SK-N-MC (cell line): ENCODE results near the gene ARFGEF2.
"Not testable (repeated sequence)": the region's sequence is repeated elsewhere in the genome, so short reads cannot be mapped to it uniquely, and the experiment has no call there.

ENCODE experiments used
- DNase-seq: peaks from one replicate; pipeline ENCODE4 v3.0.0-alpha.2; 2011; ENCODE audit warnings: low read depth, low spot score
- H3K27ac ChIP-seq: fragments of 200-600 bp; sonication (generic); 2 replicates; pipeline ENCODE4 v1.5.1; 2016; ENCODE audit warnings: mixed run types
- H3K36me3 ChIP-seq: fragments of 200-600 bp; sonication (generic); 2 replicates; pipeline ENCODE4 v1.6.1; 2017; ENCODE audit warnings: antibody characterized with exemption, low read length, mixed read lengths; ENCODE audit not compliant: insufficient read depth
- H3K4me3 ChIP-seq: fragments of 200-600 bp; sonication (generic); 2 replicates; pipeline ENCODE4 v1.5.1; 2016
- H3K9ac ChIP-seq: fragments of 200-600 bp; sonication (generic); 2 replicates; pipeline ENCODE4 v1.8.0; 2017; ENCODE audit warnings: mixed run types, mixed read lengths; ENCODE audit not compliant: insufficient read length
- H3K9me3 ChIP-seq: fragments of 200-600 bp; sonication (generic); 2 replicates; pipeline ENCODE4 v1.6.1; 2017; ENCODE audit warnings: low read depth, mild to moderate bottlenecking, antibody characterized with exemption, low read length, moderate library complexity, mixed read lengths
- EZH2 ChIP-seq: fragments of 200-600 bp; sonication (generic); IDR thresholded peaks from one replicate; pipeline ENCODE4 v1.6.1; 2017; ENCODE audit warnings: antibody characterized with exemption
- FOXP2 ChIP-seq: optimal IDR thresholded peaks from 2 replicates; pipeline ENCODE3; 2011; ENCODE audit warnings: mild to moderate bottlenecking, moderate library complexity; ENCODE audit not compliant: insufficient read depth; ENCODE audit errors: extremely low read length, control extremely low read depth
- POLR2AphosphoS5 ChIP-seq: IDR thresholded peaks from 2 replicates; pipeline ENCODE4 v1.6.1; 2012; ENCODE audit warnings: mild to moderate bottlenecking, low read depth, low read length, borderline replicate concordance

Gene ARFGEF2

GRCh38 chr20:48880981-48881657, 40.4 kb upstream of the ARFGEF2 start:
- no peak overlapping the region for H3K9ac ChIP-seq
- no peaks in the 10 kb centered on the region; the same call in 1 of the 2 replicates for H3K36me3 ChIP-seq
- no peak for DNase-seq
- H3K9me3 ChIP-seq: no peaks in the 10 kb centered on the region; the same call in 1 of the 2 replicates
- peak overlapping the region; percentile 98; the same call in 1 of the 2 replicates for H3K27ac ChIP-seq
- H3K4me3 ChIP-seq: no peak overlapping the region
- TF ChIP-seq POLR2AphosphoS5: no peak
- TF ChIP-seq EZH2: no peak

DNA sequence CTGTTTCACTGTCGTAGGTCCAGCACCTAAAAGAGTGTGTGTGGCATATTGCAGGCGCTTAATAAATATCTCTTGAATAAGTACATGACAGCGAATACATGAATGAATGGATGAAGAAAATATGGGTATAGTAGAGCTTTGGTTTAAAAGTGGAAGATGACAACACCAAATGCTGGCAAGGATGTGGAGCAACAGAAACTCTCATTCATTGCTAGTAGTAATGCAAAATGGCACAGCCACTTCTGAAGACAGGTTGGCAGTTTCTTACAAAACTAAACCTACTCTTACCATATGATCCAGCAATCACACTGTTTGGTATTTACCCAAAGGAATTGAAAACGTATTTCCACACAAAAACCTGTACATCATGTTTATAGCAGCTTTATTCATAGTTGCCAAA, 36.3 kb upstream of the ARFGEF2 start:
- H3K36me3 ChIP-seq: no peaks in the 10 kb centered on the region; the same call in 1 of the 2 replicates
- no peak overlapping the region for H3K9ac ChIP-seq
- H3K9me3 ChIP-seq: no peaks in the 10 kb centered on the region; the same call in 1 of the 2 replicates
- H3K4me3 ChIP-seq: no peak overlapping the region
- peak overlapping the region; percentile 65; the same call in 1 of the 2 replicates for H3K27ac ChIP-seq
- TF ChIP-seq FOXP2: no peak
- no peak for TF ChIP-seq EZH2
- TF ChIP-seq POLR2AphosphoS5: no peak
- no peak for DNase-seq

- peak overlapping the region; percentile 65 for H3K27ac ChIP-seq
- TF ChIP-seq EZH2 (no peak), POLR2AphosphoS5 (no peak), FOXP2 (no peak)
- no peaks in the 10 kb centered on the region; the same call in 1 of the 2 replicates for H3K36me3 ChIP-seq
- H3K9me3 ChIP-seq: no peaks in the 10 kb centered on the region; the same call in 1 of the 2 replicates
- H3K9ac ChIP-seq: no peak overlapping the region
- no peak overlapping the region for H3K4me3 ChIP-seq
- no peak for DNase-seq
Measured at GRCh38 chr20:48886194-48886593, 35.3 kb upstream of the ARFGEF2 start.

DNA sequence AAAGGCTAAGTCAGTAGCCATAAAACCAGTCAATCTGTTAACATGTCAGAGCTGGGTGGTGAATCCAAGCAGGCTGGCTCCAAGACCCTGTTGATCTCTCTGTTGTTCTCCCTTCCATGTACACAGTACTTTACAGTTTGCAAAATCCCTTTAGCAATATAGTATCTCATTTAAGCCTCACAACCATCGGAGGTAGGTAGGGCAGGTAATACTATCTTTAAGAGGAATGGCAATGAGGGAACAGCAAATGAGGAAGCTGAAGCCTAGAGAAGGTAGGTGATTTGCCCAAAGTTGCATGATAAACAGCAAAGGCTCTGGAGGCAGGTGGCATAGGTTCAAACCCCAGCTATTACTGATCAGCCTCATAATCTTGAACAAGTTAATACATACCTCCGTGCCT, 34.7 kb upstream of the ARFGEF2 start:
- no peak overlapping the region for H3K4me3 ChIP-seq
- peak overlapping the region; percentile 65 for H3K27ac ChIP-seq
- TF ChIP-seq POLR2AphosphoS5 (no peak), FOXP2 (no peak), EZH2 (no peak)
- H3K9me3 ChIP-seq: no peaks in the 10 kb centered on the region; the same call in 1 of the 2 replicates
- H3K36me3 ChIP-seq: no peaks in the 10 kb centered on the region; the same call in 1 of the 2 replicates
- DNase-seq: no peak
- no peak overlapping the region for H3K9ac ChIP-seq

- H3K9ac ChIP-seq: peak overlapping the region; percentile 57
- not testable (repeated sequence) for DNase-seq, H3K4me3 ChIP-seq
Measured at GRCh38 chr20:48888517-48888916, 33.0 kb upstream of the ARFGEF2 start.

GRCh38 chr20:48889140-48889790, 32.2 kb upstream of the ARFGEF2 start:
- no peaks in the 10 kb centered on the region; the same call in 1 of the 2 replicates for H3K36me3 ChIP-seq
- DNase-seq: no peak
- TF ChIP-seq EZH2 (no peak), POLR2AphosphoS5 (no peak), FOXP2 (no peak)
- peak overlapping the region; percentile 19; the same call in 1 of the 2 replicates for H3K4me3 ChIP-seq
- H3K27ac ChIP-seq: peak overlapping the region; percentile 99
- H3K9ac ChIP-seq: peak overlapping the region; percentile 57
- H3K9me3 ChIP-seq: no peaks in the 10 kb centered on the region; the same call in 1 of the 2 replicates

More at GRCh38 chr20:48888517-48888916, 33.0 kb upstream of the ARFGEF2 start:
- H3K9me3 ChIP-seq, H3K36me3 ChIP-seq: not testable (repeated sequence)
- peak overlapping the region; percentile 99 for H3K27ac ChIP-seq

DNA sequence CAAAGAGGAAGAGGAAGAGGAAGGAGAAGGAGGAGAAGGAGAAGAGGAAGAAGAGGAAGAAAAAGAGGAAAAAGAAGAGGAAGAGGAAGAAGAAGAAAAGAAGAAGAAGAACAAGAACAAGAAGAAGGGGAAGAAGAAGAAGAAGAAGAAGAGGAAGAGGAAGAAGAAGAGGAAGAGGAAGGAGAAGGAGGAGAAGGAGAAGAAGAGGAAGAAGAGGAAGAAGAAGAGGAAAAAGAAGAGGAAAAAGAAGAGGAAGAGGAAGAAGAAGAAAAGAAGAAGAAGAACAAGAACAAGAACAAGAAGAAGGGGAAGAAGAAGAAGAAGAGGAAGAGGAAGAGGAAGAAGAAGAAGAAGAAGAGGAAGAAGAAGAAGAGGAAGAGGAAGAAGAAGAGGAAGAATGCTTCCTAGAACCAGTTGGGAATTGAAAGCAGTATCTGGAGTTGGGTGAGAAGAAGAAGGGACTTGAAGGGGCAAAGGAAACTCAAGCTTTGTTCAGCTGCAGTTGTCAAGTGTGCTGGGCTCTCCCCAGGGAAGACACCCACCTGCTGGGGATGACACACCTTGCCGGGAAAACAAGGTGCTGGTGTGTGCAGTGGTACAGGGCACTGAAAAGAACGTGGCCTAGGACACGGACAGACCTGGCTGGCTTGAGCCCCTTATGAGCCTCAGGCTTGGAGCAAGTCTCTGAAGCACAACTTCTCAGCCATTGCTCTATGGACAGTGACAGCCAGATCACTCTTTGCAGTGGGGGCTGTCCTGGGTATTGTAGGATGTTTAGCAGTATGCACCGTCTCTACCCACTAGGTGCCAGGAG, 30.1 kb upstream of the ARFGEF2 start:
- H3K36me3 ChIP-seq: no peaks in the 10 kb centered on the region
- H3K27ac ChIP-seq: peak overlapping the region; percentile 99
- peak overlapping the region; percentile 50 for H3K4me3 ChIP-seq
- no peak for DNase-seq
- peak overlapping the region; percentile 74 for H3K9ac ChIP-seq
- TF ChIP-seq POLR2AphosphoS5 (no peak), EZH2 (no peak), FOXP2 (no peak)
- H3K9me3 ChIP-seq: no peaks in the 10 kb centered on the region

DNA sequence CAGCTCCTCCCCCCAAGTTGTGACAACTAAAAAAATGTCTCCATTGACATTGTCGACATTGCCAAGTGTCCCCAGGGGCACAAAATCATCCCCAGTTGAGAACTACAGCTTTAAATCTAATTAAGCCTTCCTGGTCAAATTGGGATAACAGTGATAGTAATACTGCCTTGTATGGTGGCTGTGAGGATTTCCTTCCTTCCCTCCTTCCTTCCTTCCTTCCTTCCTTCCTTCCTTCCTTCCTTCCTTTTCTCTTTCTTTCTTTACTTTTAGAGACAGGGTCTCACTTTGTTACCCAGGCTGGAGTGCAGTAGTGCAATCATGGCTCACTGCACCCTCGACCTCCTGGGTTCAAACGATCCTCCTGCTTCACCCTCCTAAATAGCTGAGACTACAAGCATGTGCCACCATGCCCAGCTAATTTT, 29.5 kb upstream of the ARFGEF2 start:
- Histone ChIP-seq H3K4me3 (no peak overlapping the region), H3K9ac (no peak overlapping the region), H3K27ac (peak overlapping the region; percentile 99), H3K9me3 (no peaks in the 10 kb centered on the region), H3K36me3 (no peaks in the 10 kb centered on the region)
- peak; percentile 99 for DNase-seq
- TF ChIP-seq EZH2: no peak
- TF ChIP-seq POLR2AphosphoS5: peak; percentile 82; the same call in 1 of the 2 replicates
